Measurements from ENCODE around the gene PRR23B. TPM values are rescaled to one million over a fixed set of nuclear protein-coding genes. Genes with fewer than 3 reads are reported as not detected.
"Not testable (repeated sequence)": the region's sequence is repeated elsewhere in the genome, so short reads cannot be mapped to it uniquely, and the experiment has no call there.

The PRR23B gene
- not detected for total RNA-seq

DNA sequence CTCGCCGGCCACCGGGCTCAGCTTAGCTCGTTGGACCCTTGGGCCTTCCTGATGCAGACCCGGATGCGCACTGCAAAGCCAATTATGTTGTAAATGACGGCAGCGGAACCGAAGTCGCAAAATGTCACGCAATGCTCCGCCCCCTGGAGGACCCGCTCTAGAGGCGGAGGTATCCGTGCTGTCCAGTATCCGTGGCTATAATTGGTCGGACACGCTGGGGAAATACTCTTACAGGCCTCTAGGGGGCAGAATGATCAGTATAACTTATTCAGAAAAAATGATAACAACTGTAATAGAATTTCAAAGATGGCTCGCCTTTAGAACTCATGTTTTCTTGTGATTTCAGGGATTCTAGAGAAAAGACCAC is at the start of gene PRR23B:
Gene PRR23B (minus strand): TSS at position 59 of the 367 bp plus-strand sequence. CDS start 265 bp downstream, outside the sequence.
- Mint-ChIP-seq H3K4me1 (ENCODE audit: low read depth) (no peaks in the 10 kb centered on the region), H3K27ac (no peak within 1 kb of the TSS), H3K36me3 (ENCODE audit: low read depth) (no peaks in the 10 kb centered on the region), H3K27me3 (ENCODE audit: low read depth) (no peaks in the 10 kb centered on the region), H3K9me3 (ENCODE audit: insufficient read depth) (peaks cover 3% of the 10 kb centered on the region), H3K4me3 (no peak within 1 kb of the TSS)
- CTCF ChIA-PET = no interaction called here
- DNase-seq (no peak), ATAC-seq (no peak)
- POLR2A ChIA-PET = no interaction called here

DNA sequence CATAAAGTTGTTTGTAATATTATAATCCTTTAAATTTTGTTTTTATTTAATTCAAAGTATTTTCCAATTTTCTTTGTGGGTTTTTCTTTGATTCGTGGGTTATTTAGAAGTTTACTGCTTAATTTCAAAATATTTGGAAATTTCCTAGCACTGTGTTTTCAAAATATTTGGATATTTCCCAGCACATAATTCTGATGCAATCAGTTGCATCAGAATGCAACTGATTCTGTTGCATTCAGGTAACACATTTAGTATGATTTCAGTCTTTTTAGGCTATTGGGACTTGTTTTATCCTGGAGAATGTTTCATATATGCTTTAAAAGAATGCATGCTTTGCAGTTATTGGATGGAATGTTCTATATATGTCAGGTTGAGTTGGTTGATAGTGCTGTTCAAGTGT is 42.2 kb upstream of the PRR23B start:
- ATAC-seq (no peak), DNase-seq (no peak)
- Mint-ChIP-seq H3K9me3 (ENCODE audit: insufficient read depth) (no peaks in the 10 kb centered on the region), H3K27ac (no peak overlapping the region), H3K27me3 (ENCODE audit: low read depth) (peaks cover 1% of the 10 kb centered on the region), H3K4me3 (no peak overlapping the region), H3K36me3 (ENCODE audit: low read depth) (no peaks in the 10 kb centered on the region), H3K4me1 (ENCODE audit: low read depth) (no peaks in the 10 kb centered on the region)
- POLR2A ChIA-PET = no interaction called here
- CTCF ChIA-PET = no interaction called here

DNA sequence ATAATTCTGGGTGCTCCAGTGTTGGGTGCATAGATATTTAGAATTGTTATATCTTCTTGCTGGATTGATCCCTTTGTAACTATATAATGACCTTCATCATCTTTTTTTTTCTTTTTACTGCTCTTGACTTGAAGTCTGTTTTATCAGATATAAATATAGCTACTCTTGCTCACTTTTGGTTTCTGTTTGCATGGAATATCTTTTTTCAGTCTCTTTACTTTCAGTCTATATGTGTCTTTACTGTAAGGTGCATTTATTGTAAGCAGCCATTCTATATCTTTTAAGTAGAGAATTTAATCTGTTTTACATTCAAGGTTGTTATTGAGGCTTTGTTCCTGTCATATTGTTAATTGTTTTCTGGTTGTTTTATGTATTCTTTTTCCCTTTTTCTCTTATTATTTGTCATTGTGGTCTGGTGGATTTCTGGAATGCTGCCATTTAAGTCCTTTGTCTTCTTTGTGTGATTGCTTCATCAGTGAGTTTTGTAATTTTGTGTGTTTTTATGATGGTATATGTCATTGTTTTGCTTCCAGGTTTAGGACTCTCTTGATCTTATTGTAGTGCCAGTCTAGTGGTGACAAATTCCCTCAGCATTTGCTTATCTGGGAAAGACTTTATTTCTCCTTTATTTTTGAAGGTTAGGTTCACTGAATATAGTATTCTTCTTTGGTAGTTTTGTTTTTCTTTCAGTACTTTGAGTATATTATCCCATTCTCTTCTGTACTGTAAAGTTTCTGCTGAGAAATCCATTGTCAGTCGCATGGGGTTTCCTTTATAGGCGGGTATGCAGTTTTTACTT is 32.3 kb upstream of the PRR23B start:
- no peaks in the 10 kb centered on the region for H3K4me1 Mint-ChIP-seq (ENCODE audit: low read depth)

DNA sequence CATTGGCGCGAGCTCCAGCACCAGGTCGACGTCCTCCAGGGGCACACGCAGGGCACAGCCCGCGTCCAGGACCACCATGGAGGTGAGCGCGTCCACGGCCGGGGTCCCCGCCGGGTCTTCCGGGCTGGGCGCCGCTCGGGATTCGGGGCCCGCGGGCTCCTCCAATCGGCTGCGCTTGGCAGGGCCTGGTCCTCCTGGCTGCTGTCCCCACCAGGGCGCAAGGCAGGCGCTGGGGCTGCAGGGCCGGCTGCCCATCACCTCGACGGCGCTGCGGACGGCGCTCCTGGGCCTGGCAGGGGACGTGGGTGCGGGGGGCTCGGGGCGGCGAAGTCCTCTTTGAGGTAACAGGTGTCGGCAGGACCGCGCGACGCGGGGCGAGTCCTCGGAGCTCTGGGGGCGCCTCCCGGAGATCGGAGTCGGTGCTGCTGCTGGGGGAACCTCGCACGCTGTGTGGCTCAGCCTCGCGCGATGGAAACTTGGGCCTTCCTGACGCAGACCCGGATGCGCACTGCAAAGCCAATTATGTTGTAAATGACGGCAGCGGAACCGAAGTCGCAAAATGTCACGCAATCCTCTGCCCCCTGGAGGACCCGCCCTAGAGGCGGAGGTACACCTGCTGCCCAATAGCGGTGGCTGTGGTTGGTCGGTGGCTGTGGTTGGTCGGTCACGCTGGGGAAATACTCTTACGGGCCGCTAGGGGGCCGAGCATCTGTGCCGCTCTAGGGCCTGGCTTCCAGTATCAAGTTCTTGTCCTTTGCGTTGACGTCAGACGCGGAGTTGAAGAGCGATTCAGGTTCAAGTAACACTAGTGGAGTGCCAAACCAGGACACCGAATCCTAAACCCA is 23.9 kb upstream of the PRR23B start, which contains the start of gene PRR23C:
Gene PRR23C (minus strand): TSS at position 527 of the 845 bp plus-strand sequence. CDS start 272 bp downstream, at position 255.
- ChIA-PET CTCF (no interaction called here), POLR2A (no interaction called here)
- Mint-ChIP-seq H3K36me3 (ENCODE audit: low read depth) (no peaks in the 10 kb centered on the region), H3K27ac (no peak within 1 kb of the TSS), H3K9me3 (ENCODE audit: insufficient read depth) (peaks cover 3% of the 10 kb centered on the region), H3K4me1 (ENCODE audit: low read depth) (no peaks in the 10 kb centered on the region), H3K4me3 (no peak within 1 kb of the TSS), H3K27me3 (ENCODE audit: low read depth) (no peaks in the 10 kb centered on the region)
- no peak for DNase-seq
- ATAC-seq = no peak

More for the DNA sequence above, 32.3 kb upstream of the PRR23B start:
- Mint-ChIP-seq H3K4me3 (no peak overlapping the region), H3K27me3 (ENCODE audit: low read depth) (no peaks in the 10 kb centered on the region), H3K27ac (no peak overlapping the region), H3K36me3 (ENCODE audit: low read depth) (no peaks in the 10 kb centered on the region), H3K9me3 (ENCODE audit: insufficient read depth) (peaks cover 7% of the 10 kb centered on the region)
- ChIA-PET POLR2A (no interaction called here), CTCF (no interaction called here)
- no peak for ATAC-seq
- DNase-seq = no peak

DNA sequence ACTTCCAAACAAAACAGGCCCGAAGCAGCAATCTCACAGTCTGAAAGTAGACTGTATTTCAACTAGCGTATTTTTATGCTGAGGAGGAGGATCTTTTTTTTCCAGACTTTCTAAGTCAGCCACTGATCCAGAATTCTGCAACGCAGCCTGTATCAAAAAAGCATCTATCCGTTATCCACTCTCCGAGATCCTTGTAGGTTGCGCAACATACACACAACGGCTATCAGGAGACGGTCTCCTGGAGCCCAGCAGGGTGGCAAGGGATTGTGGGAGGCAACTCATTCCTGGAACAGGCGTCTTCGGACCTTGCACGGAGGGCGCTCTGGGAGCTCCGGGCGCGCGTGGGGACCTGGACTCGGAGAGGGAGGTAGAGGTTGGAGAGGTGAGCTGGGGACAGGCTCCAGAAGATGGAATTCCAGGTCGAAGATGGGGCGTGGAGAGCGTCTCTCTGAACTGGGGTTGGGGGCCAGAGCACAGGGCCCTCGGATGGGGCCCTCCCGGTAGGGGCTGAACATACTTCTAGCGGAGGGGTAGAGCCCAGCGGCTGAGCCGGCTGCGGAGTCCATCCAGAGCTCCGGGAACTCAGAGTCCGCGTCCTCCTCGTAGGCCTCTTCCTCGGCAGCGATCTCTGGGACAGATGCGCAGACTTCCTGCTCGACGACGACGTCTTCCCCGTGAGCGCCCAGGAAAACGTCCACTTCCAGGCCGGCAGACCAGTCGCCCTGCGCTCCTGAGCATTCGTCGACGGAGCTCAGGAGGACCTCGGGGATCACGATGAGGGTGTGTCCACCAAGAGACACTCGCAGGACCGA is 23.0 kb upstream of the PRR23B start:
- ChIA-PET POLR2A (no interaction called here), CTCF (no interaction called here)
- H3K4me3 Mint-ChIP-seq = no peak overlapping the region
- no peaks in the 10 kb centered on the region for H3K4me1 Mint-ChIP-seq (ENCODE audit: low read depth)
- H3K27me3 Mint-ChIP-seq (ENCODE audit: low read depth) = no peaks in the 10 kb centered on the region
- no peak overlapping the region for H3K27ac Mint-ChIP-seq
- H3K9me3 Mint-ChIP-seq (ENCODE audit: insufficient read depth) = peaks cover 3% of the 10 kb centered on the region
- DNase-seq (no peak), ATAC-seq (no peak)
- no peaks in the 10 kb centered on the region for H3K36me3 Mint-ChIP-seq (ENCODE audit: low read depth)

DNA sequence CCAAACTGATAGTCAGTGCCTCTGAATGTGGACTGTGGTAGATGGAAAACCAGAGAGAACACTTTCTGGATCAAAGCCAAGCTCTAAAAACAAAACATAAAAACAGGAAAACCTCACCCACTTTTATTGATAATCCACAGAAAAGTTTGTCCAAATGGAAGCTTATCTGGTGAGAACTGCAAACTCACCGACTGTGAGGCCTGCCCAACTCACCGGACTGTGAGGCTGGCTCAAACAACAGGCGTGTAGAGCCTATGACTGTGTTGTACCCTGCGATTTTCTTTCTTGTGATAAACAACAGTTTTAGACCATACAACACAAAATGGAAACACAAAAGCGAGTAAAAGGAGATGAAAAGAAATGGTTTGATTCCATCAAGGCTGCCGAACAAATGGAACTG is 16.8 kb upstream of the PRR23B start:
- ChIA-PET CTCF (no interaction called here), POLR2A (no interaction called here)
- H3K4me1 Mint-ChIP-seq (ENCODE audit: low read depth) = no peaks in the 10 kb centered on the region
- no peak for DNase-seq
- H3K27ac Mint-ChIP-seq = no peak overlapping the region
- H3K4me3 Mint-ChIP-seq = no peak overlapping the region
- H3K27me3 Mint-ChIP-seq (ENCODE audit: low read depth) = no peaks in the 10 kb centered on the region
- H3K36me3 Mint-ChIP-seq (ENCODE audit: low read depth) = no peaks in the 10 kb centered on the region
- H3K9me3 Mint-ChIP-seq (ENCODE audit: insufficient read depth) = no peaks in the 10 kb centered on the region
- ATAC-seq = no peak

DNA sequence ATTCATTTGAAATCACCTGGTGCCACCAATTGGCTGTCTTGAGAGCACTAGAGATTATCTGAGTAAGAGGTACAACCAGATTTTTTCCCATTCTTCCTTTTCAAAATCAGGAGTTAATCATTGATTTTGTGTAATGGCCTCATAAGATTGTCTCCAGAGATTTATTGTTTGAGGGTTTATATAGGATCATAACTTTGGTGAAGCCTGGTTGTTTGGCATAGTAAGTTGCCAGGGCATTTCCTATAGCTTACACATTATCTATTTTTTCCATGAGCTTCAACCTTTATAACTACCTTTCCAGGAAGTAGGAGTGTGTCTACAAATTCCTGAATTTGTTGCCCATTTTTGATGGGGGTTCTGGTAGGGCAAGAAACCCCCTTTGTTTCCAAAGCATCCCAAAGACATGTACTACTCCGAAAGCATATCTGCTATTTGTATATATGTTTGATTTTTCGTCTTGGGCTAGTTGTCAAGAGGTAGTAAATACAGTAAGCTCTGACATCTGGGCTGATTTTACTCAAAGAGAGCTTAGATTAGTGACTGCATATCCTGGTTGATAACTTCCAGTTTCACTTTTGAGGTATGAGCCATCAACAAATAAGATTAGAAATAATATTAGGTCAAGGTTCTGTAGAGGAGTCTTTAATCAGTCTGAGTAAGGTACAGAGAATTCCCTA is 11.7 kb upstream of the PRR23B start:
- POLR2A ChIA-PET = no interaction called here
- no peak for DNase-seq
- H3K4me1 Mint-ChIP-seq (ENCODE audit: low read depth) = no peaks in the 10 kb centered on the region
- no peaks in the 10 kb centered on the region for H3K36me3 Mint-ChIP-seq (ENCODE audit: low read depth)
- no peaks in the 10 kb centered on the region for H3K9me3 Mint-ChIP-seq (ENCODE audit: insufficient read depth)
- no peak overlapping the region for H3K4me3 Mint-ChIP-seq
- H3K27me3 Mint-ChIP-seq (ENCODE audit: low read depth) = peaks cover 4% of the 10 kb centered on the region
- H3K27ac Mint-ChIP-seq = no peak overlapping the region
- CTCF ChIA-PET = no interaction called here
- ATAC-seq = no peak

DNA sequence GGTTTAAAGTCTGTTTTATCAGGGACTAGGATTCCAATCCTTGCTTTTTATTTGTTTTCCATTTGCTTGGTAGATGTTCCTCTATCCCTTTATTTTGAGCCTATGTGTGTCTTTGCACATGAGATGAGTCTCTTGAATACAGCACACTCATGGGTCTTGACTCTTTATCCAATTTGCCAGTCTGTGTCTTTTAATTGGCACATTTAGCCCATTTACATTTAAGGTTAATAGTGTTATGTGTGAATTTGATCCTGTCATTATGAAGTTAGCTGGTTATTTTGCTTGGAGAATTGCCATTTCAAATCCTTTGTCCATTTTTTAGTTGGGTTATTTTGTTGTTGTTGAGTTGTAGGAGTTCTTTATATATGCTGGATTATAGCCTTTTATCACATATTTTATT is 9.8 kb upstream of the PRR23B start:
- H3K27ac Mint-ChIP-seq; H3K27me3 Mint-ChIP-seq (ENCODE audit: low read depth); DNase-seq; H3K4me1 Mint-ChIP-seq (ENCODE audit: low read depth); H3K4me3 Mint-ChIP-seq; ATAC-seq; H3K9me3 Mint-ChIP-seq (ENCODE audit: insufficient read depth); CTCF ChIA-PET; POLR2A ChIA-PET; H3K36me3 Mint-ChIP-seq (ENCODE audit: low read depth): not testable (repeated sequence)

DNA sequence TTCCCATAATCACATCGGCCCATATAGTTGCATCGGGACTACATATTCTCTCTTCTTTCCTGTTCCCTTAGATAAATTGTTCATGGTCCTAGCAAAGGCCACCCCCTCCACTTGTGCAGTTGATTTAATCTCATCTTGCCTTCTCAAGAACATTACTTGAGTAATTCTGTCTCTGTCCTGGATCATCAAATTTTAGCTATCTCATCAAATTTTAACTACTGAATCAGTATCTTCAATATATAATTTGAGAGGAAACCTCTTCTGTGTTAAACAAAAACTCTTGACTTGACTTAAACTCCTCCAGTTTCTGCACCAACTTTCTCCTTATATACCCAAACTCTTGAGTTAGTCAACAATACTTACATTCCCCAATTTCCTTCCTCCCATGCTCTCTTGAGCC is 4.2 kb upstream of the PRR23B start:
- ATAC-seq (no peak), DNase-seq (no peak)
- no peaks in the 10 kb centered on the region for H3K9me3 Mint-ChIP-seq (ENCODE audit: insufficient read depth)
- H3K4me3 Mint-ChIP-seq = no peak overlapping the region
- H3K4me1 Mint-ChIP-seq (ENCODE audit: low read depth) = no peaks in the 10 kb centered on the region
- ChIA-PET CTCF (no interaction called here), POLR2A (no interaction called here)
- H3K27ac Mint-ChIP-seq = no peak overlapping the region
- peaks cover 2% of the 10 kb centered on the region for H3K27me3 Mint-ChIP-seq (ENCODE audit: low read depth)
- no peaks in the 10 kb centered on the region for H3K36me3 Mint-ChIP-seq (ENCODE audit: low read depth)

DNA sequence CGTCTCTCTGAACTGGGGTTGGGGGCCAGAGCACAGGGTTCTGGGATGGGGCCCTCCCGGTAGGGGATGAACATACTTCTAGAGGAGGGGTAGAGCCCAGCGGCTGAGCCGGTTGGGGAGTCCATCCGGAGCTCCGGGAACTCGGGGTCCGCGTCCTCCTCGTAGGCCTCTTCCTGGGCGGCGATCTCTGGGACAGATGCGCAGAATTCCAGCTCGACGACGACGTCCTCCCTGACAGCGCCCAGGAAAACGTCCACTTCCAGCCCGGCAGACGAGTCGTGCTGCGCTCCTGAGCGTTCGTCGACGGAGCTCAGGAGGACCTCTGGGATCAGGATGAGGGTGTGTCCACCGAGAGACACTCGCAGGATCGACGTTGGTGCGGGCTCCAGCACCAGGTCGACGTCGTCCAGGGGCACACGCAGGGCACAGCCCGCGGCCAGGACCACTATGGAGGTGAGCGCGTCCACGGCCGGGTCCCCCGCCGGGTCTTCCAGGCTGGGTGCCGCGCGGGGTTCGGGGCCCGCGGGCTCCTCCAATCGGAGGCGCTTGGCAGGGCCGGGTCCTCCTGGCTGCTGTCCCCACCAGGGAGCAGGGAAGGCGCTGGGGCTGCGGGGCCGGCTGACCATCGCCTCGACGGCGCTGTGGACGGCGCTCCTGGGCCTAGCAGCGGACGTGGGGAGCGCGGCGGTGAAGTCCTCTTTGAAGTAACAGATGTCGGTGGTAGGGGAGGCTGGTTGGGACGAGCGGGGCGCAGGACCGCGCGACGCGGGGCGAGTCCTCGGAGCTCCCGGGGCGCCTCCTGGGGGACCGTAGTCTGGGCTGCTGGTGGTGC is 474 bp downstream of the PRR23B start:
- ChIA-PET CTCF (no interaction called here), POLR2A (no interaction called here)
- no peak overlapping the region for H3K4me3 Mint-ChIP-seq
- H3K27me3 Mint-ChIP-seq (ENCODE audit: low read depth) = no peaks in the 10 kb centered on the region
- H3K27ac Mint-ChIP-seq = no peak overlapping the region
- DNase-seq (no peak), ATAC-seq (no peak)
- peaks cover 3% of the 10 kb centered on the region for H3K9me3 Mint-ChIP-seq (ENCODE audit: insufficient read depth)
- no peaks in the 10 kb centered on the region for H3K4me1 Mint-ChIP-seq (ENCODE audit: low read depth)
- no peaks in the 10 kb centered on the region for H3K36me3 Mint-ChIP-seq (ENCODE audit: low read depth)

DNA sequence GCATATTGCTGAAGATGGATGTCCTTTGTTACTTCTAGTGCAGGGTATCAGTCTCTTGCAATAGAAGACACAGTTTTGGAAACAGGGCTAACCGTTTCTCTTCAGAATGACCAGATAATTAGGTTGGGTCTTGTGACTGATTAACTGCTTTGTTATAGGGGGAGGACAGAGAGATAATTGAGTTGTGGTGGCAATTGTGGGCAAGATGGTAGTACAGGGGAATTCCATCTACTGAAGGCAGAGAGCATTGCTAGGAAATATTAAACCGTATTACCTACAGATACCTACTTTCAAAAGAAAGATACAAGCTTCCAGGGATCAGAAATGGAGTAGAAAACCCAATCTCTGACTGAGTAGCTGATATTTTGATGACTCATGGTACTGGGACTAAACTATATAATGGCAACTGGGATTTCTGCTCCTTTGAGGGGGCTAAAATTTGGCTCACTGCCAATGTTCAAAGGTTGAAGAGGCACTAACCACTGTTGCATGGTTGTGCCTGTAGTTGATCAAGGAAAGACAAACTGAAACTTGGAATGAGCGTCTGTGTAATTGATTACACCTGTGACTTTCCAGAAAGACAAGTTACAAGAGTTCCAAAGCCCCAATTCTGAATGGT is 4.2 kb downstream of the PRR23B start:
- Mint-ChIP-seq H3K4me1 (ENCODE audit: low read depth) (no peaks in the 10 kb centered on the region), H3K36me3 (ENCODE audit: low read depth) (no peaks in the 10 kb centered on the region), H3K9me3 (ENCODE audit: insufficient read depth) (peaks cover 15% of the 10 kb centered on the region), H3K4me3 (no peak overlapping the region), H3K27ac (no peak overlapping the region), H3K27me3 (ENCODE audit: low read depth) (no peaks in the 10 kb centered on the region)
- DNase-seq (no peak), ATAC-seq (no peak)
- ChIA-PET CTCF (no interaction called here), POLR2A (no interaction called here)
